ENCODE measurements around the gene CHERP.
"Not testable (repeated sequence)": the region's sequence is repeated elsewhere in the genome, so short reads cannot be mapped to it uniquely, and the experiment has no call there.

CHERP gene

GRCh38 chr19:16522559-16523377 lies 19.5 kb downstream of the CHERP start:
- Histone ChIP-seq H3K9me3 (ENCODE audit: control insufficient read depth, insufficient read depth, low read length) (no peaks in the 10 kb centered on the region), H3K9ac (ENCODE audit: low read depth, low read length) (no peak overlapping the region), H3K36me3 (ENCODE audit: insufficient read depth, low read length) (peaks cover 29% of the 10 kb centered on the region), H3K4me1 (ENCODE audit: insufficient read depth, low read length) (no peaks in the 10 kb centered on the region)

DNA sequence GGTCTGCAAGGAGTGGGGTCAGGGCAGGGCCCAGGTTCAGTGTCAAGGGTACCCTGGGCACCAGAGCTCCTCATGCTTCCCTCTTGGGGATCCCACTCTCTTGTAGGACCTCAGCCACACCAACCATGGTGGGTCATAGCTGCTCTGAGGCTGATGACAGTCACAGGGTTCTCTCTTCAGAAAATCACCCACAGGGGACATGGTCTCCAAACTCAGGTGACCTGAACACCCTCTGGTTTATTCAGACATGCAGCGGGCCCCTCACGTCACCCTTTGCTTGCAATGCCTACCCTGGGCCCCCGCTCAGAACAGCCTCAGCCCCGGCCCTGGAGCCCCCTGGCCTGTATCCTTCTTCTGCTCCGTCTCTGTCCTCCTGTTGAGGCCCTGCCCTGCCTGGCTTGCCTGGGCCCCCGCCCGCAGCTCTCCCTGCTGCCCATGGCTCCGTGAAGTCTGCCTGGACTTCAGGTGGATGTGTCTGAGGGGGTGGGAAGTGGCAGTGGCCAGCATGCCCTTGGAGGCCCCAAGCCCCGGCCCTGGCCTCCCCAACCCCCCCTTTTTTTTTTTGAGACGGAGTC lies 20.4 kb downstream of the CHERP start:
- H3K9ac ChIP-seq (ENCODE audit: low read depth, low read length) = no peak overlapping the region
- H3K9me3 ChIP-seq (ENCODE audit: control insufficient read depth, insufficient read depth, low read length) = no peaks in the 10 kb centered on the region
- H3K36me3 ChIP-seq (ENCODE audit: insufficient read depth, low read length) = peaks cover 25% of the 10 kb centered on the region
- H3K4me1 ChIP-seq (ENCODE audit: insufficient read depth, low read length) = no peaks in the 10 kb centered on the region

- H3K36me3 ChIP-seq (ENCODE audit: insufficient read depth, low read length) = peaks cover 21% of the 10 kb centered on the region
- H3K9ac ChIP-seq (ENCODE audit: low read depth, low read length) = no peak overlapping the region
- H3K9me3 ChIP-seq (ENCODE audit: control insufficient read depth, insufficient read depth, low read length) = no peaks in the 10 kb centered on the region
Observed at GRCh38 chr19:16520986-16521624, 21.1 kb downstream of the CHERP start.

GRCh38 chr19:16520074-16520973 lies 21.9 kb downstream of the CHERP start:
- no peak overlapping the region for H3K9ac ChIP-seq (ENCODE audit: low read depth, low read length)
- H3K9me3 ChIP-seq (ENCODE audit: control insufficient read depth, insufficient read depth, low read length) = no peaks in the 10 kb centered on the region
- H3K4me1 ChIP-seq (ENCODE audit: insufficient read depth, low read length) = no peaks in the 10 kb centered on the region
- peaks cover 21% of the 10 kb centered on the region for H3K36me3 ChIP-seq (ENCODE audit: insufficient read depth, low read length)

More at GRCh38 chr19:16520986-16521624, 21.1 kb downstream of the CHERP start:
- no peaks in the 10 kb centered on the region for H3K4me1 ChIP-seq (ENCODE audit: insufficient read depth, low read length)

DNA sequence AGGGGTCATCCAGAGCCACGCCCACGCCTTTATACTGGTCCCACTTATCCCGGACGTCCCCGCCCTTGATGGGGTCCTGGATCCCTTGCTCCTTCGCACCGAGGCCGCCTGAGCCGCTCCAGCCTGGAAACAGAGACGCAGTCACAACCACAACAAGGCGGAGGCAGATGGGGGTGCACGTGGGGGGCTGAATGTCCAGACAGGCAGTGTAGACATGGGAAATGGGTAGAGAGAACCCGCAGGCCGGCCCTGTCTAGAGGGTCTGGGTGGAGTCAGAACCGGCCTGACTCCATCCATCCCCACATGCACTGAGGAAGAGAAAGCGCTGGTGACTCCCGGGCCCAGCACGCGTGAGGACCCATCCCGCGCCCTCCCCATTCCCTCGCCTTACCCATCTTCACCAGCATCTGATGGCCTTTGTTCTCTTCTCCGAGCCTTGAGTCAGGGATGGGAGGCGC lies 23.0 kb downstream of the CHERP start:
- no peaks in the 10 kb centered on the region for H3K9me3 ChIP-seq (ENCODE audit: control insufficient read depth, insufficient read depth, low read length)
- no peaks in the 10 kb centered on the region for H3K4me1 ChIP-seq (ENCODE audit: insufficient read depth, low read length)
- peaks cover 21% of the 10 kb centered on the region for H3K36me3 ChIP-seq (ENCODE audit: insufficient read depth, low read length)
- H3K9ac ChIP-seq (ENCODE audit: low read depth, low read length) = no peak overlapping the region

DNA sequence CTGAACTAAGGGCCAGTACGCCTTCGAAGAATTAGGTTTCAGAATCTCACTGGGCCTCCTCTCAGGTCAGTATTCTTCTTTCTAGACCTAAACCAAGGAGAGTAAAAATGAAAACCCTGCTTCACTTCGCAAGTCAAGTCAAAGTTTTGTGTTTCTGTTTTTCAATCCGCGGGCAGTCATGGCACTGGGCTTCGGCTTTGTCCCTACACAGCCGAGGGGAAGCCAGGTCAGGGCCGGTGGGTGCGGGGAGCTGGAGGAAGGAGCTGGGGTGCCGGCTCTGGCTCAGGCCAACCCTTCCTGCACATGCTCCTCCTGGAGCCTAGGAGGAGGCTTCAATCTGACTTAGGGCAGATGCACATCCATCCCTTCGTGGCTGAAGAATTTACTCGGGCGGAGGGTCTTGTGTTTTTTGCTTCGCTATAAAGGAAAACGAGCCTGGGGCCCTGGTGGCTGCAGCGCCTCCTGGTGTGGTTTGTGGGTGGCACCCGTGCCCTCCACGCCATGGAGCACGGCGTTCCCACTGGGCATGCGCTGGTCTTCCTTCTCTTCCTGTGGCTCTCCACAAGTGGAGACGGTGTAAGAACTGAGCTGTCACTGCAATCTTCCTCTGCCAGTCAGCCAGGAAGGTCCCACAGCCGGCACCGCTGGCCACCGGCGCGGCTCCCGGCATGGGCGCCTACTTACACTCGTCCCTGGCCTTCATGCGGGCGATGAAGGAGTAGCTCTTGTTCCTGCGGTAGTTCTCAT lies 23.6 kb downstream of the CHERP start:
- no peak overlapping the region for H3K9ac ChIP-seq (ENCODE audit: low read depth, low read length)
- H3K9me3 ChIP-seq (ENCODE audit: control insufficient read depth, insufficient read depth, low read length) = no peaks in the 10 kb centered on the region
- peaks cover 16% of the 10 kb centered on the region for H3K36me3 ChIP-seq (ENCODE audit: insufficient read depth, low read length)
- no peaks in the 10 kb centered on the region for H3K4me1 ChIP-seq (ENCODE audit: insufficient read depth, low read length)

DNA sequence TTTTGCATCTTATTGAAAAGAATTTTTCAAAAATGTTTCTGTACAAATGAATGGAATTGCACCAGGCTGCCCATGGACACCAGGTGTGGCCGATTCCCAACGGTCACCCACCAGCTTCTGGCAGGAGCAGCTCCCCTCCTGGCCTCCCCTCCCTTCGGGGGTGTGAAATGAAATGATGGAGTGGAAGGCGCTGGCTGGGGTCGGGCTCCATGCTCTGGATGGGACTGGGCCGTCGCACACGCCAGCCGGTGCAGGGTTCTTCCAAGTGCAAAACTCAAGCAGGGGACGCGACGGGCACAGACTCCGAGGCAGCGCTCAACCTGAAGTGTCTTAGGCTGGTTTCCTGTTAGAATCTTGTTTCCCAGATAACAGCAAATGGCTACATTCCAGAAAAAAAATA lies 24.2 kb downstream of the CHERP start:
- no peak overlapping the region for H3K9ac ChIP-seq (ENCODE audit: low read depth, low read length)
- no peaks in the 10 kb centered on the region for H3K9me3 ChIP-seq (ENCODE audit: control insufficient read depth, insufficient read depth, low read length)
- H3K36me3 ChIP-seq (ENCODE audit: insufficient read depth, low read length) = peaks cover 14% of the 10 kb centered on the region
- no peaks in the 10 kb centered on the region for H3K4me1 ChIP-seq (ENCODE audit: insufficient read depth, low read length)

DNA sequence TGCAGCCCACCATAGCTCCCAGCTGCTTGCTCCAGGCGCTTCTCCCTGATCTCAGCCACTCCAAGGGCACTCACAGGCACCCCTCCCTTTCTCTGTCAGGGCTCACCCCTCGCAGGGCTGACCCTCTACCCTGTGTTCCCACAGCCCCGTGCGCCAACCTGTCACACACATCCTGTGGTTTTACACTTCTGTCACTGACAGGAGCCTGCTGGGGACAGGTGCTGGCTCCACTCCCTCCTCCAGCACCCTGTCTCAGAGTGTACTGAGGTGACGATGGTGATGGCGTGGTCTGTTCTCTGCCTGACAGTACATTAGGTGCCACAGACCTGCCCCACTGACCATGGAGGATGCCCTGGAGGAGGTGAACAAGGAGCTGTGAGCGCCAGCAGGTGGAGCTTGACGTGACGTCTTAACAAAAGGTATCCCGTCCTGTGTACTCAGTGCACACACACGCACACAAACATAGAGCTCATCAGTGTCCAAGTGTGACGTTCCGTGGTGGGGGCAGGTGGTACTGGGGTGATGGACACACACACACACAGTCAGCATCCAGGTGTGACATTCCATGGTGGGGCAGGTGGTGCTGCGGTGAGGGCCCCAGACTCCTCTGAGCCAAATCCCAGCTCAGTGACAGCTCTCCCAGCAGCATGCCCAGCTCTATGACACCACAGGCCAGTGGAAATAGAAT lies 25.2 kb downstream of the CHERP start:
- no peaks in the 10 kb centered on the region for H3K9me3 ChIP-seq (ENCODE audit: control insufficient read depth, insufficient read depth, low read length)
- H3K36me3 ChIP-seq (ENCODE audit: insufficient read depth, low read length) = peaks cover 14% of the 10 kb centered on the region
- no peaks in the 10 kb centered on the region for H3K4me1 ChIP-seq (ENCODE audit: insufficient read depth, low read length)
- H3K9ac ChIP-seq (ENCODE audit: low read depth, low read length) = no peak overlapping the region

DNA sequence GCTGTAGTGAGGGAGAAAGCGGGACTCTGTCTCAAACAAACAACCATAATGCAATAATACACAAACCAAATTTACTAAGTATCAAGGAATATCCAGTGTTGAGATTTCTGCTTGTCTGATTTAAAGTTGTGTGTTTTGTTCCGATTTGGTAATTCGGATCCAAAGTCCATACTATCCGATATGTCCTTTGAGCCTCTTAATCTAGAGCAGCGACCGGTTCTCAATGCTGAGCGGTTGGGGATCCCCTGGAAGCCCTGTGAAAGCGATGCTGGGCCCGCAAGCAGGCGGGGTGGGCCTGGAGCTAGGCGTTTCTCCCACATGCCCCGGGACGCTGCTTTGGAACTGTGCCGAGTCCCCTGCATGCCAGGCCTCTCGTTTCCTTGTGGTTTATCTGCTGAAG lies 25.9 kb downstream of the CHERP start:
- H3K4me1 ChIP-seq (ENCODE audit: insufficient read depth, low read length) = no peaks in the 10 kb centered on the region
- H3K36me3 ChIP-seq (ENCODE audit: insufficient read depth, low read length) = peaks cover 14% of the 10 kb centered on the region
- no peak overlapping the region for H3K9ac ChIP-seq (ENCODE audit: low read depth, low read length)
- no peaks in the 10 kb centered on the region for H3K9me3 ChIP-seq (ENCODE audit: control insufficient read depth, insufficient read depth, low read length)

- H3K4me1 ChIP-seq (ENCODE audit: insufficient read depth, low read length) = no peaks in the 10 kb centered on the region
- H3K9ac ChIP-seq (ENCODE audit: low read depth, low read length) = no peak overlapping the region
- H3K36me3 ChIP-seq (ENCODE audit: insufficient read depth, low read length) = peaks cover 6% of the 10 kb centered on the region; the same call in 1 of the 2 replicates
- H3K9me3 ChIP-seq (ENCODE audit: control insufficient read depth, insufficient read depth, low read length) = no peaks in the 10 kb centered on the region
Observed at GRCh38 chr19:16514383-16515019, 27.7 kb downstream of the CHERP start.

- H3K9me3 ChIP-seq (ENCODE audit: control insufficient read depth, insufficient read depth, low read length); H3K9ac ChIP-seq (ENCODE audit: low read depth, low read length); H3K36me3 ChIP-seq (ENCODE audit: insufficient read depth, low read length); H3K4me1 ChIP-seq (ENCODE audit: insufficient read depth, low read length): not testable (repeated sequence)
Observed at GRCh38 chr19:16512611-16513010, 29.6 kb downstream of the CHERP start.

- 0 out of 2 replicates have a peak, but pooled peaks cover 4% of the 10 kb centered on the region for H3K36me3 ChIP-seq (ENCODE audit: insufficient read depth, low read length)
- H3K9ac ChIP-seq (ENCODE audit: low read depth, low read length) = no peak overlapping the region
Observed at GRCh38 chr19:16509141-16510061, 32.8 kb downstream of the CHERP start.

More at GRCh38 chr19:16509141-16510061, 32.8 kb downstream of the CHERP start:
- no peaks in the 10 kb centered on the region for H3K9me3 ChIP-seq (ENCODE audit: control insufficient read depth, insufficient read depth, low read length)
- no peaks in the 10 kb centered on the region for H3K4me1 ChIP-seq (ENCODE audit: insufficient read depth, low read length)

Measured in ES-I3 (cell line).